Epidermal melanocyte (primary cell): ENCODE results near the gene SPACA4.

ENCODE experiments used
- DNase-seq: peaks from one replicate; pipeline ENCODE4 v3.0.0; 2011; ENCODE audit warnings: low spot score; ENCODE audit not compliant: insufficient read length

SPACA4 gene

DNA sequence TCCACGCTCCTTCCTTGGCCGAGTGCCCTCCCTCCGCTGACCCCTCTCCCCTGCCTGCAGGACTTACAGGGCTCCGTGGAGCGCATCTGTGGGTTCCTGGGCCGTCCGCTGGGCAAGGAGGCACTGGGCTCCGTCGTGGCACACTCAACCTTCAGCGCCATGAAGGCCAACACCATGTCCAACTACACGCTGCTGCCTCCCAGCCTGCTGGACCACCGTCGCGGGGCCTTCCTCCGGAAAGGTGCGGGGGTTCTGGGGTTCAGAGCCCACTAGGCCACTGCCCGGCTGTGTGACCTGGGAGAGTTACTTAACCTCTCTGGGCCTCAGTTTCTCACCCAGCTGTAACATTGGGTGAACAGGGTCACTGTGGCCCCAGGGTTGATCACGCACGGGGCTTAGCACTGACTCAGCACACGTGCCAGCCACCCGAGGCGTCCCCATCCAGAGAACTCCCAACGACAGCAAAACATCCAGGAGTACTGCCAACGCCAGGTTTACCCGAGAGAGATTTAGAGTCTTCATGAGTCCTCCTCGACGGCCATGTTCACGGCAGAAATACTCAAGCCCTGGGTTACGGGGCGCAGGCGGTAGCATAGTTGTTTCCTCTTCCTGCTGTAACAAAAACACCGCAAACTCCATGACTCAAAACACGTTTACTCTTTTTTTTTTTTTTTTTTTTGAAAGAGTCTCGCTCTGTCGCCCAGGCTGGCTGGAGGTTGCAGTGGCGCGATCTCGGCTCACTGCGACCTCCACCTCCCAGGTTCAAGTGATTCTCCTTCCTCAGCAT lies 9.7 kb upstream of the SPACA4 start:
- no peak for DNase-seq

DNA sequence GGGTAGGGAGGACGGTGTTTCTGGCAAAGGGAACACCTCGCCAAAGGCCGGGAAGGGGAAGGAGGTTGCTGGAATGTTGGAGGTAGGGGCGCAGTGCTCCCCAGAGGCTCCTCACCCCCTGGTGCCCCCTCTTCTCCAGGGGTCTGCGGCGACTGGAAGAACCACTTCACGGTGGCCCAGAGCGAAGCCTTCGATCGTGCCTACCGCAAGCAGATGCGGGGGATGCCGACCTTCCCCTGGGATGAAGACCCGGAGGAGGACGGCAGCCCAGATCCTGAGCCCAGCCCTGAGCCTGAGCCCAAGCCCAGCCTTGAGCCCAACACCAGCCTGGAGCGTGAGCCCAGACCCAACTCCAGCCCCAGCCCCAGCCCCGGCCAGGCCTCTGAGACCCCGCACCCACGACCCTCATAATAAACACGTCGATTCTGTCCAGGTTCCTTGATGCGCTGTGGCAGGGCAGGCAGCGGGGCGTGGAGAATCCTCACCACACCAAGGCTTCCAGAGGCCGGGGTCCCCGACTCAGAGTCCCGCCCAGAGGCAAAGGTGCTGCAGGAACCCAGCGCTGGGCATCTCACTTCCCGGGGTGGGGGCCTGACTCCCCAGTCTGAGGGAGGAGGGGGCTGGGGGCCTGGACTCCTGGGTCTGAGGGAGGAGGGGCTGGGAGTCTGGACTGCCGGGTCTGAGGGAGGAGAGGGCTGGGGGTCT lies 7.4 kb upstream of the SPACA4 start:
- DNase-seq = no peak

DNA sequence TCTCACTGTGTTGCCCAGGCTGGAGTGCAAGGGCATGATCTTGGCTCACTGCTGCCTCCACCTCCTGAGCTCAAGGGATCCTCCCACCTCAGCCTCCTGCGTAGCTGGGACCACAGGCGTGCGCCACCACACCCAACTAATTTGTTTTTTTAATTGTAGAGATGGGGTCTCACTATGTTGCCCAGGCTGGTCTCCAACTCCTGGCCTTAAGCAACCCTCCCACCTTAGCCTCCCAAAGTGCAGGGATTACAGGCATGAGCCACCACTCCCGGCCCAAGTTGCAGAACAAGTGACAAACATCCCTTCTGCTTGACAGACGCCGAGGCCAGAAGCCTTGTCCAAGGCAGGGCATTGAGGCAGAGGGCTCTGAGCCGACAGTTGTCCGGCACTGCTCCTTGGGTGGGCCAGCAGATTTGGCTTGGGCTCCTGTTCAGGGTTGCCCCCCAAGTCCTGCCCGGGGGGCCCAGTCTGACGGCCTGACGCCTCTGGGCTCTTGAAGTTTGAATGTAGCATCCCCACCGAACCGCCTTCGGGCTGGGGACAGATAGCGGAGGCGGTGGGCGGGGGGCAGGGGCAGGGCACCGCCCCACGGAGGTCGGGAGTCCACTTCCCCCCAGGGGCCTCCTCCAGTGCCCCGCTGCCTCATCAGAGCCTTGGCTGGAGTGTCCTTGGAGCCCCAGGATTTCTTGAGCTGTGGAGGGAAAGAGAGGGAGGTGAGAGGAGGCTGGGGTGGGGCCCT lies 5.7 kb upstream of the SPACA4 start:
- DNase-seq = peak; percentile 10

DNA sequence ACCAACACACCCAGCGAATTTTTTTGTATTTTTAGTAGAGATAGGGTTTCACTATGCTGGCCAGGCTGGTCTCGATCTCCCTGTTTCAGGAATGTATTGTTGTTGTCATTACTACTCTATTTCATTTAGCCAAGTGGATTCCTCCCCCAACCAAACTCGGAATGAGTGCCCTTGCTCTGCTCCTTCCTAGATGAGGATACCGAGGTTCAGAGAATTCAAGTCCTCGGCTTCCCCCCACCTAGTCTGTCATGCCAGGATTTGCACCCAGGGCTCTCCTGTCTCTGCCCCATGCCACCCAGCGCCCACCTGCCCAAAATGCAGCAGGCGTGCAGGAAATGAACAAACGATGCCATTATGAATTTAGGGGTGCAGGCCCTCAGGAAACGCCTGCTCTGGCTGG lies 3.5 kb upstream of the SPACA4 start:
- DNase-seq = no peak

DNA sequence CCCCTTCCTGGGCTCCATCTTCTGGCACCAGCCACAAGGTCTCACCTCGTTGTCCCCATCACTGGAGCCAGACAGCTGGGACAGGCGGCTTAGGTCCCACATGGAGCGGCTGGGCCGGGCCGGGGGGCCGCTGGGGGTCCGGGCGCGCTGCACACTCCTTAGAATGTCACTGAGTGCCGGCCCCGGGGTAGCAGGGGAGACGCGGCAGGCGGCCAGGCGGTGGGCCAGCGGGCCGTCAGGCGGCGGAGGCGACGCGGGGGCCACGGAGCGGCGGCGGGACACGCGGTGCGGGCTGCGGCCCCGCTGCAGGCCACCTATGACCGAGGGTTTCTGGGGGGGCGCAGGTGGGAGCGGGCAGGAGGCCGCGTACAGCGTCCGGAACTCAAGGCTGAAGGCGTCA lies 3.1 kb upstream of the SPACA4 start:
- DNase-seq = no peak

DNA sequence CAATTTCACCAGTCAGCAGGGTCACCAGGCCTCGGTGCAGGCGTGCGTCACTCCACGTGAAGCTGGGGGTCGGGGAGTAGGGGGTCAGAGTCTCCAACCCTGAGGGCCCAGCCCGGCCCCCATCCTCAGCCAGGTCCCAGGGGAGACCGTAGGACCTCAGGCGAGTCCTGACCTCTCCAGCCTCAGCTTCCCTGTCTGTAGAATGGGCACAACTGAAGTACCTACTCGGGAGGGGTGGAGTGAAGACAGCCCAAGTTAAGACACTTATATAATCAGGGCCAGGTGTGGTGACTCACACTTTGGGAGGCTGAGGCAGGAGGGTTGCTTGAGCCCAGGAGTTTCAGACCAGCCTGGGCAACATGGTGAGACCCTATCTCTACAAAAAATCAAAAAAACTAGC lies 2.7 kb upstream of the SPACA4 start:
- no peak for DNase-seq

DNA sequence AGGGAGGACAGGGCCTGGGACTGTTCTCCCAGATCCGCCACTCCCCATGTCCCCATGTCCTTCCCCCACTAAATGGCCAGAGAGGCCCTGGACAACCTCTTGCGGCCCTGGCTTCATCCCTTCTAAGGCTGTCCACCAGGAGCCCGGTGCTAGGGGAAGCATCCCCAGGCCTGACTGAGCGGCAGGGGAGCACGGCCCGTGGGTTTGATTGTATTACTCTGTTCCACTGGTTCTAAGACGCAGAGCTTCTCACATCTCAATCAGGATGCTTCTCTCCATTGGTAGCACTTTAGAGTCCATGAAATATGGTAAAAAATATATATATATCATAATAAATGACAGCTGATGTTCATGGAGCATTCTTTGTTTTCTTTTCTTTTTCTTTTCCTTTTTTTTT lies 815 bp downstream of the SPACA4 start:
- DNase-seq = no peak

DNA sequence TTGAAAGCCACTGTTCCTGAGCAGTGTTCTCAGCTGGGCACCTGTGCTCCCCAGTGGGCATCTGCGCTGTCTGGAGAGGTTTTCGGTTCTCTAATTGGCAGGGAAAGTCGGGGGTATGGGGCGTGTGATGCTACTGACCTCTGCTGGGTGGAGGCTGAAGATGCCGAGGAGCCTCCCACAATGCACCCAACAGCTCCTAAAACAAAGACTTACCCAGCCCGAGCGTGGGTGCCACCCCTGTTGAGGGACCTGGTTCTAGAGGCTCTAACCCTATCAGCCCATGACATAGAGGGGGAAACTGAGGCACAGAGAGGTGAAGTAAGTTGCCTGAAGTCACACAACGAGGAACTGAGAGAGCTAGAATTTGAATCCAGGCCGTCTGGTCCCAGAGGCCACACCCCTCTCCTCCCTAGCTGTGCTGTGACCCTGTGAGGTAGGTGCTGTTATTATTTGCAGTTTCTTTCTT lies 2.3 kb downstream of the SPACA4 start:
- DNase-seq = peak; percentile 78

DNA sequence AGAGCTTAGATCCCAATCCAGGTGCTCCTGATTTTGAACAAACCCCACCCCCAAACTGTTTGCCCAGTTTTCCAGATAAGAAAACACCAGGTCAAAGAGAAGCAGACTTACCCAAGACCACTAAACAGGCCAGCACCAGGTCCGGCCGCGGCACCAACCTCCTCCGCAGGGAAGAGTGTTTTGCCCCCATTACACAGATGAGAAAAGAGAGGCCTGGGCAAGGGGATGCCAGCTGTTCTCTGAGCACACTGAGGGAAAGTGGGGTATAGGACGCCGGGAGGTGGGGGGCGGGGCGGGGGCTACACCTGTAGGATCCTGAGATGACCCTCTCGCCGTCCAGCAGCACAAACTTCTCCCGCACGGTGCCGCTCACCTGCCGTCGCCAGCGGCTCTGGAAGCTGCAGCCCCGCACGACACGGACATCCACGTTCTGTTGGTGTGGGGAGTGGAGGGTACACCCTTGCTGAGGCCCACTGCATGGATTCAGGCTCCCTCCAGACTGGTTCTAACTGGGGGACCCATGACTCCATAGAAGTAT lies 3.1 kb downstream of the SPACA4 start:
- no peak for DNase-seq

DNA sequence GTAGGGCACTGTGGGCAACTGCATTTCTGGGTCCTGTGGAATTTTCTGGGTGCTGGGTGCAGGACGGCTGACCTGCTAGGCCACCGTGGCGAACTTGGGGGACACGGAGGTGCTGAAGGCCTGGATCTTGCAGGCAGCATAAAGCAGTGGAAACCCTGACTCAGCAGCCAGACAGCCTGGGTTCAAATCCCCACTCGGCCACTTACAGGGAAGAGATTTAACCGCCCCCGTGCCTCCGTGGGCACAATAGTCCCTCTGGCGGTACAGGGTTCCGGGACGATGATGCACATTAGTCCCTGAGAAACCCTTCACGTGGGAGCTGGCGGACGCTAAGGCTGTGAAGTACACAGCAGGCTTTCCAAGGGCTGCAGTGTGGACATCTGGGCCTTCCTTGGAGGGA lies 5.3 kb downstream of the SPACA4 start:
- DNase-seq = no peak

DNA sequence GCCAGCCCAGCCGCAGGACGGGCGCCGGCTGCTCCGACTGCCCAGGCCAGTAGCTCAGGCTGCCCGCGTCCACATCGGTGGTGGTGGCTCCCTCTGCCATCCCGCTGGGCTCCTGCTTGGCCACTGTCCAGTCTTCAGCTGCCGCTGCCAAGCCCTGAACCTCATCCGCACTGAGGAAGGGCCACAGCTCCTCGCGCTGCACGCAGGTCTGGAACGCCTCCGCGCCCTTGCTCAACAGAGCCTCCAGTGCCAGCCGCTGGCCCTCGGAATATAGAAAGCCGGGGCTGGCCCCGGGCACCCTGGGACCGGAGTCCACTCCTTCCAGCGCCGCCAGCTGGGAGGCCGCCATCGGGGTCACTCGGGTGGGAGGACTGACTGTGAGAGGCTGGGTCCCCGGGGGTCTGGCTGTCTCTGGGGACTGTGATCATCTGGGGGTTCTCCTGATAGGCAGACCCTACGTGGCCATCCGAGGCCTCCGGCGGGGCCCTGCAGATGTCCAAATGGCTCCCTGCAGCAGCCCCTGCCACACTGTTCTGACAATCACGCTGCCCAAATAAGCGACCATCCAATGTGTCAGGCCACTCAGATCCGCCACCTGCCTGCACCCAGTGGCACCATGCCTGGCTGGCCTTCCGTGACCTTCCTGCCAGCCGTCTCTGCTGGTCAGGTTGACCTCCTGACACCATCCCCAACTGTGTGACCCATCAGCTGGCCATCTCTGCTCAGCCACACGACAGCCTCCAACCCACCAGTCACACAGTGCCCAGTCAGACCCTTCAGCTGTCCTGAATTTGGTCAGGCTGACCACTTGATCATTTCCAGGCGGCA lies 6.7 kb downstream of the SPACA4 start:
- DNase-seq = no peak

DNA sequence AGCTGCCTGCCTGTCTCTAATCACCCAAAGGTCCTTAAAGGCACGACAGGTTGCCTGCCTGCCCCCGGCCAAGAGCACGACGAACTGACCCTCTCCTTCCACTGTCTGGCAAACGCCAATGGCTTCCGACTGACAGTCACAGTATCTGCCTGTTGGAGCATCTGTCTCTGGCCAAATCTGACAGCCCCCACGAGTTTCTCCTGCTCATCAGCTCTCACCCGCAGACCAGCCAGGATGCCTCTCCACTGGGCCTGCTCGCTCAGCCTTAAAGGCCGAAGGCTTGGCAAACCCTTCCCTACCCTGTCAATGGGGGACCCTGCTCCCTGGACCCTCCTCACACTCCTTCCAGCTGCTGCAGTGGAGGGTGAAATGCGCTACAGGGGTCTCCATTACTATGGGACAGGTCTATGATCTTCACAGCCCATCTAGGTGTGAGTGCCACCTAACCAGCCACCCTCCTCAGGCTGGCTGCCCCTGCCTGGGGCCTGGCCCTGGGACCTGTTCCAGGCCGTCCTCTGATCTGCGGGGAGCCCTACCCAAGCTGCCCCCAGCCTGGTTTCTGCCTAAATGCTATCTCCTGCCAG lies 7.4 kb downstream of the SPACA4 start:
- DNase-seq = no peak

DNA sequence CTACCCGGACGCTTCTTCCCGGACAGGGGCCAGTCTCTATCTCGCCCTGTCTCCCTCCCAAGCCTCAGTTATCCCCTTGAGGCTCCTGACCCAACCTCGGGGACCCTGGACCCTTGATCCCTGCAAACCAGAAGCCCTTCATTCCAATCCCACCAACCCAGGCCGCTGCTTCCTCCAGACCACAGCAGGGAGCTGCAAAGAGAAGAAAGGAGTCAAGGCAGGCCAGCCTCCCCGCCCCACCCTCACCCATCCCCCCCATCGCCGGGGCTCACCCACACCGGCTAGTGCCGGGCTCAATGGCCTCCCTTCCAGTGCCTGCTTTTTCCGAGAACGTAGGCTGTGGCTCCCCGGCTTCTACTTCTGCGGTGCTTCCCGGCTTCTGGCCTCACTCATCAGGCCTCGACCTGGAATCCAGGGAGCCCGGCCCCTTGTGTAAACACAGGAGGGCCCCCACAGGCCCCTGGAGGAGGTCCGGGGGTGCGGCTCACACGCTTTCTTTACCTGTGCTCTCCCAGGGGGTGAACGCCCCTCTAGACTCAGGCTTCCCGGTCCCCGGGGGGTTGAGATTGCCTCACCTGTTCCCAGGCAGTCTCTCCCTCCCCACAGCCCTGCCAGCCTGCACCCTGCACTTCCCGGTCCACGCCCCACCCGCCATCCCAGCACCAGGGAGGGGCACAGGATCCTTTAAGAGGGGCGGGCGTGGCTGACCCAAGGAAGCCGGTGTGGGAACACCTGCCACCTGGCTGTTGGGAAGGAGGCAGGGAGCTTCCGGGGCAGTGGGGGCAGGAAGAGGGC lies 8.1 kb downstream of the SPACA4 start, which contains the start of gene FAM83E:
Gene FAM83E (minus strand): TSS at position 641 of the 795 bp plus-strand sequence. CDS start 1,704 bp downstream, outside the sequence.
- DNase-seq = no peak

DNA sequence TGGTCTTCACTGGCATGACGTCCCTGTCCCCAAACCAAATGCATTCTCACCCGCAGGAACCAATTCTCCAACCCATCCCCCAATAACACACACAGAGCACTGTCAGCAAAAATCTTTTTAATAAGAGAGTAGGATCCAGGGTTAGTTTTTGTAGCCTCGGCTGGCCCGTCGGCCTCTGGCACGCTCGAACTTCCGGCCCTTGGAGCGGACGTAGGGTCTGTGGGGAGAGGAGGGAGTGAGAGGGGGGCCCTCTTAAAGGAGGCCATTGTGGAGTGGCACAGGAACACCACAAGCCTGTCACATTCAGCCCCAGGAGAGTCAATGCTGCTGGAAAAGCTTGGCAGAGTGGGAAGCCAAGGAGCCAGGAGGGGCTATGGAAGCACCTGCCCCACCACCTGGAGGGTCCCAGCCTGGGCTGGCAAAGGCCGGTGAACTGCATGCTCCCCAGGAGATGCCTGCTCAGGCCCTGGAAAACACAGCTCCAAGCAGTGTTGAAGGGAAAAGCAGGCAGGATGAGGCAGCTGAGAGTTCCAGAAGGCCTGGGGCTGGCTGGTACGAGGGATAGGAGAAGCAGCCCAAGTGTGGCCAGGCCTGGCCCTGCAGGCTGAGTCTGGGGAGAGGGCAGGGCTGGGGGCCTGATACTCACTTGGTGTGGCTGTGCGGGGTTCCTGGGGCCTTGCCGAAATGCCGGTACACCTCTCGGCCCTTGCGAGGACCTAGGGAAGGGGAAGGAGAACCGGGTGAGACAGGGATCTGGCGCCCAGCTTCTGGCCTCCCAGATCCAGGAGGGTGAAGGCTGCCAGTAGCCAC lies 8.9 kb downstream of the SPACA4 start:
- DNase-seq = no peak

DNA sequence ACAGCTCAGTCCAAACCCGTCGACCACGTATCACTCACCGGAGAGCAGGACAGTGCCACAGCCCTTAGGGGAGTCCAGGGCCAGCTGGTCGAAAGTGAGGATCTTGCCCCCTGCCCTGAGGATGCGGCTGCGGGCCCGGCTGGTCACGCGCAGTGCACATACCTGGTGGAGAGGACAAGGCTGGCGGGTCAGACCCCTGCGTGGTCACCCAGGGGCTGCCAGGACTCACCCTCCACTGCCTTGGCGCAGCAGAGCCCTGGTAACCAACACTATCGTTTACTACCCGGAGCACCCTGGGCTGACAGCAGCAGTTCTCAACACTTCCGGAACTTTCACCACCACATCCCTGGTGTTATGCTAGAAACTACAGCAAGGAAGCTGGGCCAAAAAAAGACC lies 9.5 kb downstream of the SPACA4 start:
- DNase-seq = no peak

DNA sequence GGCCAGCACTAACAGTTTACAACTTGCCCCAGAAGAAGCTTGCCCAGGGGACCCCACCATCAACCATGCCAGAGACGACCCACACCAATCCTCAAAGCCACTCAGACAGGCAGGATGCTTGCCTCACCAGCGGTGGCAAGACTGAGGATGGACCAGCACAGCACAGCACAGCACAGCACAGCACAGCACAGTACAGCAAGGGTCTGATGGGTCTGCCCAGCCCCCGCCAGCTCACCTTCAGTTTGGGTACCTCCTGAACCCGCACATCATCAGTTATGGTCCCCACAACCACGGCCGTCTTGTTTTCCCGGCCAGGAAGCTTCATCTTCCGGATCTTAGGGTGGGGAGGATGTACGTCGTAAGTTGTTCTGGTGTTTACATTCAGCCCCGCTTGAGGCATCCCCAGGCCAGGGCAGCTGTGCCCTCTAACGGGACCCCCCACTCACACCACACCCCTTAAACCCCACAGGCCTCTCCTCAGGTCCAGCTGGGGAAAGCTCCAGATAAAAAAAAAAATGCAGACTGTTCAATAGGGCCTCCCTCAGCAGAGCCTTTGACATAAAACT lies 10.0 kb downstream of the SPACA4 start:
- no peak for DNase-seq

DNA sequence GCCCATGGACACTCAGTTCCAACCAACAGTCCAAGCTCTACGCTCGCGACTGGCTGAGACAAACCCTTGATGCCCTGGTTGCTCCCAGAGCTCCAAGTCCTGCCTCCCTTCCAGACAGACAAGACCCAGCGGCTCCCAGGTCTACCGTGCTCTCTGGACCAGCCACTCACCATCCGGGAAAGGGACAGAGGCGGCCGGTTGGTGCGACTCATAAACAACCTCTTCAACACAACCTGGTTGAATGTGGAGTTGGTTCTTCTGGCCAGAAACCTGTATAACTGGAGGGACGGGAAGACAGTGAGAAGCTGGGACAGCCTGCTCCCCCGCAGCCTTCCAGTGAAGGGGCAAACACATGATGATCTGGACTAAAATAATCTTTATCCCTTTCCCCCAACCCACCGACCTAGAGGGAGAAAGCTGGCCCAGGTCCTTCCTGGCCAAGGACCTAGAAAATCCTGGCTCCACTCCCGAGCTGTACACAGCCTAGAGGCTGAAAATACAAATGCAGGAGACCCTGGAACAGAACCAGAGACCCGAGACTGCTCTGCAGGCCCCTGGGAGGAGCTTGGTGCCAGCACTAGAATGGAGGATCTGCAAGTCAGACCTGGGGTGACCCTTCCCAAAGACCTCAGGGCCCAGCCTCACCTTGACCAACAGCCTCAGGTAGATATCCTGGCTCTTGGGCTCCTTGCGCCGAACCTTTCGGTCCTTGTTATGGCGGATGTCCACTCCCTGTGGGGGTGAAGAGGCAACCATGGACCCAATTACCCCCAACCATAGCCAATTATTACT lies 10.8 kb downstream of the SPACA4 start:
- DNase-seq = no peak
